ENCODE data around the gene GOLGA6L1.
"Not testable (repeated sequence)": the region's sequence is repeated elsewhere in the genome, so short reads cannot be mapped to it uniquely, and the experiment has no call there.

Gene GOLGA6L1, protein sequence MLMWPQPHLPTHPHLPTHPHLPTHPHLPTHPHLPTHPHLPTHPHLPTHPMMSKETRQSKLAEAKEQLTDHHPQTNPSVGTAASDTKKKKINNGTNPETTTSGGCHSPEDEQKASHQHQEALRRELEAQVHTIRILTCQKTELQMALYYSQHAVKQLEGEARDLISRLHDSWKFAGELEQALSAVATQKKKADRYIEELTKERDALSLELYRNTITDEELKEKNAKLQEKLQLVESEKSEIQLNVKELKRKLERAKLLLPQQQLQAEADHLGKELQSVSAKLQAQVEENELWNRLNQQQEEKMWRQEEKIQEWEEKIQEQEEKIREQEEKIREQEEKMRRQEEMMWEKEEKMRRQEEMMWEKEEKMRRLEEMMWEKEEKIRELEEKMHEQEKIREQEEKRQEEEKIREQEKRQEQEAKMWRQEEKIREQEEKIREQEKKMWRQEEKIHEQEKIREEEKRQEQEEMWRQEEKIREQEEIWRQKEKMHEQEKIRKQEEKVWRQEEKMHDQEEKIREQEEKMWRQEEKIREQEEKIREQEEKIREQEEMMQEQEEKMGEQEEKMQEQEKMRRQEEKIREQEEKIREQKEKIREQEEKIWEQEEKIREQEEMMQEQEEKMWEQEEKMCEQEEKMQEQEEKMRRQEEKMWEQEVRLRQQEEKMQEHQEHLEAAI

DNA sequence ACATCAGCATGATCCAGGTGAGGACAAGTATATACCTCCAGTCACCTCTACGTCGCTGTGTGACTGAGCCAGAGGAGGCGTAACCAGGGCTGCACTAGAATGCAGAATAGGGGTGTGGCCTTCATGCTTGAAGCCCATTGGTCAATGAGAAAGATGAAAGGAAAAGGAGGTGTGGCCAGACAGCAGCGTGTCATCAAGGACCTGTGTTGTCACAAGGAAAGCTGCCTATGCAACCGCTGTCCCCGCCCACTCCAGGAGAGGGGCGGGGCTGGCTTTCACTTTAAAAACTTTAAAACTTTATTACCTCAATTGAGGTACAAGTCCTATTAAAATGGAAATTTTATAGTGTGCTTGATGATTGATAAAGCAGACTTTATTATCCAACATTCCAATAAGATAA, at the start of gene GOLGA6L1:
GOLGA6L1 (minus strand) TSS at position 101 of the 400 bp plus-strand sequence; CDS start at position 10, 91 bp downstream.
- DNase-seq: not testable (repeated sequence)

DNA sequence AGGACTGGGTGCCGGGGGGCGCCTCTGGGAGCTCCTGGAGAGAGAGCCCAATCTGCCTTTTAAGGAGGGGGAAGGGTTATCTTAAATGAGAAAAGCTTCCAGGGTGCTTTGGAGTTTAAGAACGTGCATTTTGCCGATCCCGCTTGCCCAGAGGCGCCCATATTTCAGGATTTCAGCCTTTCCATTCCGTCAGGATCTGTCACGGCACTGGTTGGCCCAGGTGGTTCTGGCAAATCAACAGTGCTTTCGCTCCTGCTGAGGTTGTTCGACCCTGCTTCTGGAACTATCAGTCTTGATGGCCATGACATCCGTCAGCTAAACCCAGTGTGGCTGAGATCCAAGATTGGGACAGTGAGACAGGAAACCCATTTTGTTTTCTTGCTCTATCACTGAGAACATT, 44.6 kb upstream of the GOLGA6L1 start:
- DNase-seq: not testable (repeated sequence)

DNA sequence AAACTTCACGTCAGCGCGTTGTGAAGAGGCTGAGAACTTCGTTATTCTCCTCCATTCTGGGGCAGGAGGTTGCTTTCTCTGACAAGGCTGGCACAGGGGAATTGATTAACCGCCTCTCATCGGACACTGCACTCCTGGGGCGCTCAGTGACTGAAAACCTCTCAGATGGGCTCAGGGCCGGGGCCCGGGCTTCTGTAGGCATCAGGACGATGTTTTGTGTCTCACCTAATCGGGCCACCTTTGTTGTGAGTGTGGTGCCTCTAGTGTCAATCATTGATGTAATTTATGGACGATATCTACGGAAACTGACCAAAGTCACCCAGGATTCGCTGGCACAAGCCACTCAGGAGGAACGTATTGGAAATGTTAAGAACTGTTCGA, 43.9 kb upstream of the GOLGA6L1 start:
- not testable (repeated sequence) for DNase-seq

GRCh38 chr15:23179768-23180546, 43.3 kb upstream of the GOLGA6L1 start:
- not testable (repeated sequence) for DNase-seq

DNA sequence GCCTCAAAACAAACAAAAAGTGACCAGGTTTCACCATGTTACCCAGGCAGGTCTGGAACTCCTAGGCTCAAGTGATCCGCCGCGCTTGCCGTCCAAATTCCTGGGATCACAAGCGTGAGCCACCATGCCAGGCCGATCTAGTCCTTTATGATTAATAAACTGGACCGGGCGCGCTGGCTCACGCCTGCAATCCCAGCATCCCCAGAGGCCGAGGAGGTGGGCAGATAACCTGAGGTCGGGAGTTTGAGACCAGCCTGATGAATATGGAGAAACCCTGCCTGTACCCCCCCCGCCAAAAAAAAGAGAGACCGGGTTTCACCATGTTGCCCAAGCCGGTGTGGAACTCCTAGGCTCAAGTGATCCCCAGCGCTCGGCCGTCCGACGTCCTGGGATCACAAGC, 40.1 kb upstream of the GOLGA6L1 start:
- not testable (repeated sequence) for DNase-seq

DNA sequence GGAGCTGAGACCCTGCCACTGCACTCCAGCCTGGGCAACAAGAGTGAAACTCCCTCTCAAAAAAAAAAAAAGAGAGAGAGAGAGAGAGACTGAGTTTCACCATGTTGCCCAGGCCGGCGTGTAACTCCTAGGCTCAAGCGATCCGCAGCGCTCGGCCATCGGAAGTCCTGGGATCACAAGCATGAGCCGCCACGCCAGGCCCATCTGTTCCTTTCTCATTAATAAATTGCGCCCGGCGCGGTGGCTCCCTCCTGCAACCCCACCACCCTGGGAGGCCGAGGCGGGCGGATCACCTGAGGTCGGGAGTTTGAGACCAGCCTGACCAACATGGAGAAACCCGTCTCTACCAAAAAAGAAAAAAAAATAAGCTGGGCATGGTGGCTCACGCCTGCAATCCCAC, 39.0 kb upstream of the GOLGA6L1 start:
- not testable (repeated sequence) for DNase-seq

- not testable (repeated sequence) for DNase-seq
Measured at GRCh38 chr15:23174609-23175140, 38.1 kb upstream of the GOLGA6L1 start.

DNA sequence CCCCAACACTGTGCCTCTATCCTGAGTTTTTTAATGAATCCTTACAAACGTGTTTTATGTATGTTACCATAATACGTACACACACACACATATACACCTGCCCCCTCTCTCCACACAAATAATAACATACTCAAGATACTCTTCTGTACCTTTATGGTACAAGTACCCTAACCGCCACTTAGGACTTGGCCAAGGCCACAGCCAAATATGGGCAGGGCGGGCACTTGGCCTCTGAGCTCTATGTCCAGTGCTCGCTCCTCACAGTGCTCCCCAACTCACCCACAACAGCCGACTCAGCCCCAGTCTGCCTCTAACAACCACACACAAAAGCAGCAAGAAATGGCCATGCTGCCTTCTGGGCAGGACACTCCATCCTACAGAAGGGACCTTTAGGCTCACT, 3.8 kb downstream of the GOLGA6L1 start:
- not testable (repeated sequence) for DNase-seq

GRCh38 chr15:23118208-23118607, 18.4 kb downstream of the GOLGA6L1 start:
- no peak for DNase-seq

GRCh38 chr15:23095796-23096195, 40.8 kb downstream of the GOLGA6L1 start:
- DNase-seq: no peak

- no peak for DNase-seq
Measured at GRCh38 chr15:23083115-23083514, 53.5 kb downstream of the GOLGA6L1 start.

GRCh38 chr15:23081996-23082737, 54.5 kb downstream of the GOLGA6L1 start:
- not testable (repeated sequence) for DNase-seq

DNA sequence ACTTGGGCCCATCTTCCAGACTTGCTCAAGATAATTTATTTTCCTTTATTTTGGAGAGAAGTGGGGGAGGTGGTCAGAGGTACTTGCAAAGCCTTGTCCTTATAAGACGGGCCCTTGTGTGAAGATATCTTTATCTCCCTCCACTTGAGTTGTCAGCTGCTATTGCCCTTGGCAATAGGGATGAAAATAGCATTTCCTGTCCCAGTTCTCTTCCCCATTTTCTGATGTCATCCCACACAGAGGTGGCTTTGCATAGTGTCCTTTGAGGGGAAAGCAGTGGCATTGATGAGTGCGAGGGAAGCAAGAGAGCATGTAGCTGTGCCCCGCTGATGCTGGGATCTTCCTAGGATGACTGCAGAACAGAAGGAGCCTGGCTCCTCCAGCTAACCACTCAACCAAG, 55.4 kb downstream of the GOLGA6L1 start:
- no peak for DNase-seq

DNA sequence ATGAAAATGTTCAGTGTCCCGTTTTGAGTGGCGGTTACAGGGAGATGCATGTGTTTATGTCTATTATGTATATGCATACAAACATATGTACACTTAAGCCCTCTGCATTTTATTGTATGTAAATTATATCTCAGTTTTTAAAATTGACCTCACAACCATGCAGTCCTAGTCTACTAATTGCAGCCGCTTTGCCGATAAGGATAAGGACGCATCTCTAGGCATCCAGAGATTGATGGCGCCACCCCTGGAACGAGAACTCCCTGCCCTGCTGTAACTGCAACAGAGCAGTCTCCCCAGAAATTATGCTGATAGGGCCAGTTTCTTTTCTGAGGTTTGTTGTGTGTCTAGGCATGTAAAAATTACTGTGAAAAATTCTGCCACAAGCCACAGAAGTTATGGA, 56.9 kb downstream of the GOLGA6L1 start:
- no peak for DNase-seq
